Hematopoietic multipotent progenitor cell treated with erythropoietin and hydrocortisone succinate and interleukin-3 and kit ligand, for 8 days (in vitro differentiated cells): Measurements from ENCODE around the gene SPACA9.
A peak's percentile ranks its signal among the peaks of the same experiment; 100 is the strongest.

Source experiments
- DNase-seq: peaks from one replicate; pipeline ENCODE4 v3.0.0-alpha.2; 2015

SPACA9 gene

DNA sequence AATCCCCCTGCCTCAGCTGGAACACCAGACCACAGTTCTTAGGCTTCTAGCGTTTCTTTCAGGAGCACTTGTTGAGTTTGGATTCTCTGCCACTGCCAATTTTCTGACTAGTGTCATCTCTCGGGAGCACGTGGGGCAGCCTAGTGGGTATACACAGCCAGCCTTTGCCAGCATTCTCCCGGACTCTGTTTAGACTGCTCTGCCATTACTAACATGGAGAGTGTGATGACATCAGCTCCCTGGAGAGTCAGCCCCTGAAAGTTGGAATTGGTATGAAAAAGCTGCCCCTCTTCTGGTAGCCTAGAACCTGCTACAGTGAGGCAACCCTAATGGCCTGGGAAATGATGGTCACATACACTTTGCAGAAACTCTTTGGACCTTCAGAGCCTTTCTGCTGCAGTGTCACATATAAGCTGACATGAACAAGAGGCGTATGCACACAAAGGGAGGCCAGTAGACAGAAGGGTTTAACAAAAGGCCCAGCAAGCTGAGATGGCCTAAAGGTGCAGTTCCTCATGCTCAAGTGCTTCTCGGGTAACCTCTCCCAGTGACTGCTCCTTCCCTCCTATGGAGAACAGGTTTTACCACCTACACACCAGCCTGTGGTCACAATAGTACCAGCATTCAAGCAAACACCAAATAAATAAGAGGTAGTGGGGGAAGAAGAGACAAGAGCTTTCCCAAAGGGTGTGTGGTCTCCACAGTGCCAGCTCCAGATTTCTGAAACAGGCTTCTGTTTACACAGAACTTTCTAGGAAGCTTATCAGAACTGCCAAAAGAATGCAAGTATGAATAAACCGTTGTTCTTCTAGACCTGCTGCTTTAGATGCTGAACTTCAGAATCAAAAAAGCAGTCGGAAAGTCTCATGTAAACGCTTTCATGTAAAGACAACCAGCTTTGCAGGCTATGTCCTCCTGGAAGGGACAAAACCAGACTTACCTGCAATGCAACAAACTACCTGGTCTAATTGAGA, 16.5 kb downstream of the SPACA9 start:
- DNase-seq: peak; percentile 59

DNA sequence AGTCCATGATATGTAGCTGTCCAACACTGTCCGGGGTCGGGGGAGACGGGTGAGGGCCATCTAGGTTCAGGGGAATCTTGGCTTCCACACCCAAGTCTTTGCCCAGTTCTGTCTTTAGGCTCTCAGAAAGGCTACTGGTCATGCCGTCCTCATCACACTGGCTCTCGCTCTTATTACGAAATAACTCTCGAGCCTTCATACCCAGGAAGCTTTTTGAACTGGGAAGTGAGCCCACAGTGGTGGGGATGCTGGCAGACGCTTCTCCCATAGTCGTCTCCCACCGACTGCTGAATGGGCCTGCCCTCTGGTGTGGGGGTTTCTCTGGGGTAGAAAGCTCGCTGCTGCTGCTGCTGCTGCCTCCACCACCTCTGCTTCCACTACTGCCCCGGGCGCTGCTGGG, 17.6 kb downstream of the SPACA9 start:
- DNase-seq: no peak

DNA sequence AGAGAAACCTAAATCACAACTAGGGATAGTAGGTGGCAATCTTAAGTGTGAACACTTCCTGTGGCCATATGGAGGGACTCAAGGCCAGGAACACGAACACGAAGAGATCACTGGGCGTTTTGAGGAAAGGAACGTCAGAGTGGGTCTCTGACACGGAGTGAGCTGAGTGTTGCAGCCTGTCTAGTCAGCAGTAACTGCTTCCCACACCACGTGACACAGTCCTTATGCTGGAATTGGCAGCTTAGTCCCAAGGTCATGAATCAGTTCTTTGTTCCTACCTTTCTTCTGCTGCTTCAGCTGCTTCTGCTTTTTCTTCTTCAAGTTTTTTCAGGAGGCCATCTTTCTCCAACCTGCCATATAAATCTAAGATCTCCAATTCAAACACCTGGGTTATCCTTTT, 18.2 kb downstream of the SPACA9 start:
- DNase-seq: no peak

DNA sequence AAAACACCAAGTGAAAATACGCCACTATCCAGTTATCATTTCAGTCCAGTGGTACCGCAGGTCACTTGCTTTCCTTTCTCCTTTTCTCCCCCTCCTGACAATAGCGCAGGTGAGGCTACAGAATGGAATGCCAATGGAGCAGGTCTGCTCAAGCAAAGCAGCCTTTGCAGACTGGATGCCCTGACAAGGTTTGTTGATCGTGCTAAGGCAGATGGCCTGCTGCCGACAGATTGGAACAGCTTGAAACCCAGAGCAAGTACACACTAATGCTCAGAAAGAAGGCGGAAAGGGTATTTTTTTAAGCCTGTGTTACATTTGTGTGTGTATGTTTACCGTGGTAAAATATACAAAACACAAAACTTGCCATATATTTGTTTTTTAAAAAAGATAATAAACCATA, 19.4 kb downstream of the SPACA9 start:
- DNase-seq: no peak

DNA sequence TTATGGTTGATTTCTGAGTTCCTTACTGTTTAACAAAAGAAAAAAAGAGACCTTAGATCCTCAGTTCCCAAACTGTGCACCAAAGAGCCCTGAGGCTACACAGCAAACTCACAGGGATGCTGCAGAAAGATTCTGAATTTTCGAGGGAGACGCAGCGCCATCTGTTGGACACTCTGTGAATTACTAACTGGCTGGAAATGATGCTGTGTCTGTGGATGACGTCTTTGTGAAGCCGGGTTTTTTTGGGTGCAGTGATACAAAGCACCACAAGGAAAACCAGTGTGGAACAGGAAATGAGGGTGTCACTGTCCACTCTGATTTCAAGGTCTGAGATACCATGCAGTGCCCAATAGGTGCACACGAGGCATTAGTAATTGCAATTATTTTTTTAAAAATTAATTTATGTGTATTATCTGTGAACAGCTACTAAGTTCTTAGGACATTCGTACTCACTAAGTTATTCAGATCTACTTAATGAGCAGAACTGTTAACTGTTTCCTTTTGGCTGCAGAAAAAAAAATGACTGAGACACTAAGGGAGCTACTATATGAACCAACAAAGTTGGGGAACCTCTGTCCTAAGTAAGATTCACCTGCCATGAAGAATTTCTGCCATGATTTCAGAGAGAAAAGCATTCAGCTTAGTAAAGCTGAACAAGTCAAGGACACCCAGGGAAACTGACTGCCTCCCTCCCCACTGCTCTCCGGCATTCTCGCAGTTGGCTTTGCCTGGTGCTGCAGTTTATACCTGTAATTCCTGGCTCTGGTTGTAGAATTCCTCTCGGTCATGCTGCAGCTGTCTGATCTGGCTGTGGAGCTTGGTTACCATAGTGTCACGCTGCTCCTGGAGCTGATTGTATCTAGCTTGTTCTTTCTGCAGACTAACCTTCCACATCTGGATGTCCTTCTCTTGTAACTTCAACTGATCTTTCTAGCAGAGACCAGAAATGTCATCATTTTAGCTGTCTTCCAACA, 23.4 kb downstream of the SPACA9 start:
- peak; percentile 88 for DNase-seq

DNA sequence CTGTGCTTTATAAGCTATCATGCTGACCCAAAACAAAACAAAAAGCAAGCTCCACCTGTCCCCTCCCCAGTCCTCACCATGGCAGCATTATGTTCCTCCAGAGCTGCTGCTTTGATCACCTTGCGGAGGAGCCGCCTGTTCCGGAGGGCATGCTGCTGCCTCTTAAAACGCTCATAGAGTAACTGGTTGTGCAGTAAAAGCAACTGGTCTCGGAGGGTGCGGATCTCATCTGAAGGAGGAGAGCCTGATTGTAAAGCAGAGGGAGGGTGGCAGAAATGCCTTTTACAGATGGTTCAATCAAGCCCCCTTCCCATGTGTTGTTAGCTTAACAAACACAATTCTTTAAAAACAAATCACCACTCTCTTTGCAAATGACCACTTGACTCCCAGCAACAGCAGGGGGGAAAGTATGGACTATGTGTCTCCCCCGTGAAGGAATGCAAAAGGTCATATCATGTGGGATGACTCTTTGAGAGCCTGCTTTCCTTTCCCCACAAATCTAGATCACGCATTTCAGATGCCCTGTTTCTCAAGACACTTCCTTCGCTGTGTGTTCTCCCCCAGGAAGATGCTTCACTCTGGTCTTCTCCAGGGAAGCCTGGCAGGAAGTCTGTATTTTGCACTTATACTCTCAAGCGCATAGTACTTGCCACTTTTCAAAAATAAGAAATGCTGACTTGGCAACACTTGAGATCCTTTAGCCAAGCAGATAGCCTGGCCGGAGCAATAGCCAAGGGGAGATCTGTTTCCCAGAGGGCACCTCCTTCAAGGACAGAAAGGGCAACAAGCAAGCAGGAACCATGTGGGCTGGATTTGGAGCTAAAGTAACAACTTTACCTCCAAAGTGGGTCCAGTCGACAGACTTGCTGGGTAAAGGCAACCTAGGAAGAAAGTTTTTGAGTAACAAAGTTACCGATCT, 25.1 kb downstream of the SPACA9 start:
- DNase-seq: no peak

DNA sequence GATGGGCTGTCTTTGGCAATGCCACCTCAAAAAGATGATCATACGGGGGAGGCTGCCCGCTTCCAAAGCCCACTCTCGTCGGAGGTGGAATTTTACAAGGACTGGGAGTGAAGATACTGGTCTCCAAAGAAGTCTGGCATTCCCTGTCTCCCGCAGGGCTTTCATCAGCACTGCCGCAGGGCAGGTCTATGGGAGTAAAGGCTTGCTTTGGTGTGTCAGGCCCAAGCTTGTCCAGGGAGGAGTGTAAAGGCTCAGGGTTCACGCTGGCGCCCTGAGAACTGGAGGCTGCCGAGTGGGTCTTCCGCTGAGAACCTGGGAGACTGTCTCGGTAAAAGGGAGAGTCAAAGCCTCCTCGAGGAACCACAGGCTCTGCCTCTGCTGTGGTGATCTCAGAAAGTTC, 27.0 kb downstream of the SPACA9 start:
- DNase-seq: no peak

DNA sequence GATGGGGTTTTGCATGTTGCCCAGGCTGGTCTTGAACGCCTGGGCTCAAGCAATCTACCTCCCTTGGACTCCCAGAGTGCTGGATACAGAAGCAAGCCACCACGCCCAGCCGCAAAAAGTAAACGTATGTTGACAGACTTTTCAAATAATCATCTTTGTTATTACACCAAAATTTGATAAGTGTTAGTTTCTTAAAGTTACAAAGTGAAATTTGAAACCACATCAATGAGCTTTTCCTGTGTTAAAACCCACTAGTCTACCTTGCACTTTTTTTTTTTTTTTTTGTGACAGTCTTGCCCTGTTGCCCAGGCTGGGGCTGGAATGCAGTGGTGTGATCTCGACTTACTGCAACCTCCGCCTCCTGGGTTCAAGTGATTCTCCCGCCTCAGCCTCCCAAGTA, 29.9 kb downstream of the SPACA9 start:
- DNase-seq: no peak

DNA sequence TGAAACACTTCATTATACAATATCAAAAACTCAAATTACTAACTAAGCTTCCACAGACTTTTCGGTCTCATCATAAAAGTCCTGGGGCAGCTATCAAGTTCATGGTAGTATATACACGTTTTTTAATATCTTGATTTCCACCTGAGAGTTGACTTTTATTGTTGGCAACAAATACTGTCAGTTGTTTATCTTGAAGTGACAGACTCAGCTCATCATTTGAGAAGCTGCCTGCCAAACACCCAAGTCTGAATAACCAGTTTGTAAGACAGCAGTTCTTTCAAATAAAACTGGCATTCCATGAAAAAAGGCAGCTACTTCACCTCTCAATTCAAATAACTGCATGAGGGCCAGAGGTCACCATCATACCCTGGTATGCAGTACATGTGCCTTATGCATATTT, 30.6 kb downstream of the SPACA9 start:
- DNase-seq: peak; percentile 58

DNA sequence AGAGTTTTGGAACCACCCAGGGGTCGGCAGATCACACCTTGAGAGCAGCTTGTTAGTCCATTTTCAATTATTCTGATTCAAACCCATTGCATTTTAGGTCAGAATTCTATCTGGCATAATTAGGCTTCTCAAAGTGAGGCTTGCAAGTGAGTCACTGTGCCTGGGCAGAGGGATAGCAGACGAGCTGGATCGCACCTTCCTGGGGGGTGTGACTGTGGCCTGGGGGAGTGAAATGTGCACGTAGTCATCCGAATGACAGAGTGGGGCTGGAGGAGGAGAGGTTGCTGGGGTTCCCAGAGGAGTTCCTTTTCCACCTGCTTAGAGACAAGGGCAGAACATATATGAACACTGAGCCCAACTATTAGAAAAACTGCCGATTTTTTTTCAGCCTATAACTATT, 31.7 kb downstream of the SPACA9 start:
- DNase-seq: no peak

DNA sequence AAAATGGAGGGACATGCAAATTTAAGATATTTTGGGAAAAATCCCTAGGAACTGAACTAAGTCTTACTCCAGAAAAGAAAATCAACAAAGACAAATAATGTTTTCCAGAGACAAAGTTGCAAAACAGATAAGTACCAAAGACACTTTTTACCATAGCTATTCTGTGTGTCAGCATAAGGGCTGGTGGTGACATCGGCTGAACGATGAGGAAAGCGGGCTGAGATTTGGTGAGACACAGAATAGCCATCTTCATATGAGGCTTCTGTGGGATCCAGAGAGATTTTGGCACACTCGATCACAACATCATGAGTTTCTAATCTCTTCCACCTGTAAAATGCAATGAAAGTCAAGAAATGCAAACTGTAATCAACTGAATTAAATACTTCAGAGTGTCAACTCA, 33.4 kb downstream of the SPACA9 start:
- DNase-seq: no peak

DNA sequence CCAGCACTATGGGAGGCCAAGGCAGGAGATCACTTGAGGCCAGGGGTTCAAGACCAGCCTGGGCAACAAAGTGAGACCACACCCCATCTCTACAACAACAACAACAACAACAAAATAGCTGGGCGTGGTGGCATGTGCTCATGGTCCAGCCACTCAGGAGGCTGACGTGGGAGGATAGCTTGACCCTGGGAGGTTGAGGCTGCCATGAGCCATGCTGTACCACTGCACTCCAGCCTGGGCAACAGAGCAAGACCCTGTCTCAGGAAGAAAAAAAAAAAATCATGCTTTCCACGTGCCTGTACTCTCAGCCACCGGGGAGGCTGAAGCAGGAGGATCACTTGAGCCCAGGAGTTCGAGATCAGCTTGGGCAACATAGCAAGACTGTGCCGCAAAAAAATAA, 36.2 kb downstream of the SPACA9 start:
- no peak for DNase-seq

DNA sequence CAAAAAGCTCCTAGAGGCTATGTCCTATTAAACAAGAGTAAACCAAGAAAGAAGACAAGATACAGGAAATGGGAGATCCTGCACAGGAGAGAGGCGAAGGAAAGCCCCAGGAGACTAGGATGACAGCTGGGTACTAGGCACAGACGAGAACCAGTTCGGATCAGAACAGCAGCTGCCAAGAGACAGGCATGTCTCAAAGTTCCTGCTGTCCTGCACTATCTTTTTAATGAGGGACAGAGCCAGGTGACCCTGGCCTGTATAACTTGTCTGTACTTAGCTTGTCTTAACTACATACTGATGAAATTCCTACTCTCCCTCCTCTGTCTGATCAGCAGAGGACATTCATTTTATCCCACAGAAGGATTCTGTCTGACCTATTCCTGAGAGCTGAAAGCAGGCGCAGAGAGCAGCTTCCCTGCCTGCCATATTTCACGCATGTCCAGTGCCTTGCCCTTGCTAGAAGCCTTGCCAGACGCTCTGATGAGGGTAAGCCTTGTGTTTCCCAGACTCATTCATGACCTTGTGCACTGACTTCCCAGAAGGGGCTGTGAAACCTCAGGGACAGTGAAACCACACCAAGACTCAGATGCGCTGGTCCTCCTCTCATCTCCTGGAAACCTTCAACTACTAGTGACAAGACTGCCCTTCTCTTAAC, 41.0 kb downstream of the SPACA9 start:
- no peak for DNase-seq

DNA sequence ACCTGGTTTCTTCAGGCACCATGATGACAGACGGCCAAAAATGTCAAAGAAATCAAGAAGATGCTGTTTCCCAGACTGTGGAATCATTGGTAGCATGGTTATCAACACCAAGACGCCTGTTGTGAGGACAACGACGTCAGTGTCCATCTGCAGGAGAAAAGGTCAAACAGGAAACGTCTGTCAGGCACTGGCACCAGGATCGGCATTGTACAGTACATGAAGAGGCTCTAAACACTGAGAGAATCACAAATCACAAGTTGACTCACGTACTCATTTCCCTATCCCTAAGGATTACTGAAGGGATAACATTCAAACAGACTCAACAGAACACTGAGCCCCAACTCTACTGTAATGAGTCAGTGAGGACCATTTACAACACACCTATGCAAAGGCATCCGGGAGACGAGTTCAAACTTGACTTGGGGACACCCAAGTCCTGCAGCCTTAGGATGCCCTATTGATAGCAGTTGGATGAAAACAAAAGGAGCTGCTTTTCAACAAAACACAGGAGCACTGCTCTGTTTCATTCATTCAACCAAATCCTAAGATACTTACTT, 44.7 kb downstream of the SPACA9 start:
- DNase-seq: no peak

DNA sequence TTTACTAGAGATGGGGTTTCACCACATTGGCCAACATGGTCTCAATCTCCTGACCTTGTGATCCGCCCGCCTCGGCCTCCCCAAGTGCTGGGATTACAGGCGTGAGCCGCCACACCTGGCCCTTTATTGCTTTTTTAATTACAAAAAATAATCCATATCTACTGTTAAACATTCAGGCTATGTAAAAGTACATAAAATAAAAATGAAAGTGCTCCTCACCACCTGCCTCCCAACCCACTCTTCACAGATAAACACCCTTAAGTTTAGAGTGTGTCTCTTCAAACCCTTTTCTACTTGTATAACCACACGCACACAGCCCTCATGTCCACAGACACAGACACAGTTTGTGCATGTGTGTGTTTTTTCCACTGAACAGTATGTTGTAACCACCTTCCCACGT, 49.0 kb downstream of the SPACA9 start:
- DNase-seq: no peak

DNA sequence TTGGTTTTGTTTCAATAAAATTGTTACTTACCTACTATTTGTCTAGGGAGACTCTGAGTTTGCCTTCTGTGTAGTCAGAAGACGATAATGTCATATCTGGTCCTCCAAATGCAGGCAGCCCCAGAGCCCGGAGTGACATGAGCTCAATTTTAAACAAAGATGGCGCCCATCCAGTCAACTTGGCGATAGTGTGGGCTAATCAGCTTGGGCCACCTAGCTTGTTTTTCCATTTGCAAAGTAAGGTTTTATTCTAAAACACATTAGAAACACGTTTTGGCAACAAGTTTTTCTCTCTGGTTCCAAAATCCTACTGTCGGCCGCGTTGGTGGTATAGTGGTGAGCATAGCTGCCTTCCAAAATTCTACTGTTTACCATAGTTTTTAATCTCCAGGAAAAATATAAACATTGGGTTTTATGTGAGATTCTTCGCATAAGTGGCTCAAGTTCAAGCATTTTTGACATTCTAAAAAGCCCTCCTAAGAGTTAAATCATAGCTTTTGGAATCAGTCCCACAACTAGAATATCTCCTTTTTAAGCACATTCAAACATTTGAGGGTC, 52.6 kb downstream of the SPACA9 start:
- no peak for DNase-seq

DNA sequence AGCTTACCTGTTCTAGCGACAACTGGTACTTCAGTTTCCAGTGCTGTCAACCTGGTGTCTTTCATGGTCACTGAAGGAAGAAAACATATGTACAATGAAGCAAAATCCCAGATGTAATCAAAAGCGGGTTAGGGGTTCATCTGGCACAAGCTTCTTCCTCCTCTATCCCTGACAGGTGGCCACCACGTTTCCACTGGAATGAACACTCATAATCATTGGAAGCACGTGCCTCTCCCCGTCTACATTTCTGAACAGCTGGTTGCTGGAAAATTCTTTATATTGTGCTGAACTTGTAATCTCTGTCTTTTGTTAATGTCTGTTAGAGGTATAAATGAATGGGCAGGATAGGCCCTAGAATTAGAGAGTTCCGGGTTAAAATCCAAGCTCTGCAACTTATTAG, 56.3 kb downstream of the SPACA9 start:
- no peak for DNase-seq

DNA sequence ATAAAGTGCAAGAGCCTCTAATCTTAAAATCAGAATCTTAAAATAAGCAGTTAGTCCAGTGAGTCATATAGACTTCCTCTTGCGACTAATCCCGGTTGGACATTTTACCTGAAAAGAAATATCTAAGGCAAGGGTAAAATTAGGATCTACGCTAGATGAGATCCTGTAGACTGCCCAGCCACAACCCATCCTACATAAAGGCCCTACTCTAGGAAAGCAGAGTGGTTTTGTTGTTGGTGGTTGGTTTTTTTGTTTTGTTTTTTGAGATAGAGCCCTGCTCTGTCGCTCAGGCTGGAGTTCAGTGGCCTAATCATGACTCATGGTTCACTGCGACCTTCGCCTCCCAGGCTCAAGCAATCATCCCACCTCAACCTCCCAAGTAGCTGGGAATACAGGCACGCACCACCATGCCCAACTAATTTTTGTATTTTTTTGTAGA, 58.8 kb downstream of the SPACA9 start:
- DNase-seq: no peak

DNA sequence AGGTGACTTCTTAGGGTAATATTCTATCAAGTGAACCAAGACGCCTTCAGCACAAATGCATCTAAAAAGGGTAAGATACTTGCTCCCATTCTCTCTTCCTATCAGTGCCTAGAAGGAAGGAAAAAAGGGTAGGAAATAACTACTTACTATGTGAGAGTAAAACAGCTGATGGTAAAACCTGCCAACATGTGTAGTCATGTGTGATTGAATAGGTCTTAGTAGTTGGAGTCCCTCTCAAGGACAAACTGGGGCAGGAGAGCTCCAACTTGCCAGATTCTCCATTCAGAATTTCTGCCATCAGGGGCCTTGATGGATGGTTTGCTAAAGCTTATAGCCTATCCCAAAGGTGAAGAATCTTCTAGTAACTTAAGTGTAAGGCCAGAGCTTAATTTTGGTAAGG, 60.5 kb downstream of the SPACA9 start:
- no peak for DNase-seq
